ENCODE measurements around the gene SPAG16.
A peak's percentile ranks its signal among the peaks of the same experiment; 100 is the strongest.

Gene SPAG16

GRCh38 chr2:214255046-214255445 is 970.8 kb downstream of the SPAG16 start (continued):
- TF ChIP-seq PATZ1 (CRISPR knock-in tag; IDR thresholded peaks at IDR 0.05; ENCODE audit: borderline replicate concordance), result no peak

- TF ChIP-seq ISL1 (CRISPR knock-in tag; IDR thresholded peaks at IDR 0.05) (peak; percentile 64), BACH2 (CRISPR knock-in tag; IDR thresholded peaks at IDR 0.05; ENCODE audit: borderline replicate concordance) (no peak)
- no peak; the same call in 2 of the 3 replicates for ATAC-seq
These were observed 977.4 kb downstream of the SPAG16 start for GRCh38 chr2:214261683-214262082.

- TF ChIP-seq TCF4 (CRISPR knock-in tag; IDR thresholded peaks at IDR 0.05; ENCODE audit: borderline replicate concordance), result no peak
- TF ChIP-seq CSDC2 (CRISPR knock-in tag; IDR thresholded peaks at IDR 0.05), result no peak
- TF ChIP-seq ZC3H10 (CRISPR knock-in tag; IDR thresholded peaks at IDR 0.05), result no peak
- no peak for TF ChIP-seq ARNTL (CRISPR knock-in tag; IDR thresholded peaks at IDR 0.05; ENCODE audit: borderline replicate concordance, low read depth)
- TF ChIP-seq ISL1 (CRISPR knock-in tag; IDR thresholded peaks at IDR 0.05), result no peak
- TF ChIP-seq CREB5 (CRISPR knock-in tag; IDR thresholded peaks at IDR 0.05; ENCODE audit: low read depth), result no peak
- TF ChIP-seq TSHZ2 (CRISPR knock-in tag; IDR thresholded peaks at IDR 0.05), result no peak
- TF ChIP-seq TOX (CRISPR knock-in tag; IDR thresholded peaks at IDR 0.05; ENCODE audit: borderline replicate concordance), result no peak
- no peak for TF ChIP-seq OSR1 (CRISPR knock-in tag; IDR thresholded peaks at IDR 0.05)
- TF ChIP-seq ESRRG (CRISPR knock-in tag; IDR thresholded peaks at IDR 0.05), result no peak
- ATAC-seq, result no peak
These were observed 979.9 kb downstream of the SPAG16 start for GRCh38 chr2:214264171-214264570.

GRCh38 chr2:214265991-214266489 is 981.8 kb downstream of the SPAG16 start:
- TF ChIP-seq ESRRG (CRISPR knock-in tag; IDR thresholded peaks at IDR 0.05), result no peak
- no peak for TF ChIP-seq TOX (CRISPR knock-in tag; IDR thresholded peaks at IDR 0.05; ENCODE audit: borderline replicate concordance)
- no peak for TF ChIP-seq ZC3H10 (CRISPR knock-in tag; IDR thresholded peaks at IDR 0.05)
- TF ChIP-seq SNAI2 (CRISPR knock-in tag; IDR thresholded peaks at IDR 0.05), result no peak
- TF ChIP-seq CREB5 (CRISPR knock-in tag; IDR thresholded peaks at IDR 0.05; ENCODE audit: low read depth), result no peak
- TF ChIP-seq ZNF8 (CRISPR knock-in tag; IDR thresholded peaks at IDR 0.05), result no peak
- TF ChIP-seq TCF4 (CRISPR knock-in tag; IDR thresholded peaks at IDR 0.05; ENCODE audit: borderline replicate concordance), result no peak
- TF ChIP-seq POU6F1 (CRISPR knock-in tag; IDR thresholded peaks at IDR 0.05; ENCODE audit: borderline replicate concordance, low read depth), result no peak
- TF ChIP-seq ZNF565 (CRISPR knock-in tag; conservative IDR thresholded peaks at IDR 0.05; ENCODE audit: low read depth), result no peak
- no peak for TF ChIP-seq OSR1 (CRISPR knock-in tag; IDR thresholded peaks at IDR 0.05)
- ATAC-seq, result no peak

- no peak for ATAC-seq
- TF ChIP-seq ZNF8 (CRISPR knock-in tag; IDR thresholded peaks at IDR 0.05) (no peak), SNAI2 (CRISPR knock-in tag; IDR thresholded peaks at IDR 0.05) (no peak), PATZ1 (CRISPR knock-in tag; IDR thresholded peaks at IDR 0.05; ENCODE audit: borderline replicate concordance) (no peak), OSR1 (CRISPR knock-in tag; IDR thresholded peaks at IDR 0.05) (no peak), TSHZ2 (CRISPR knock-in tag; IDR thresholded peaks at IDR 0.05) (no peak), PPARA (CRISPR knock-in tag; IDR thresholded peaks at IDR 0.05; ENCODE audit: borderline replicate concordance) (no peak), CSDC2 (CRISPR knock-in tag; IDR thresholded peaks at IDR 0.05) (no peak), CREB5 (CRISPR knock-in tag; IDR thresholded peaks at IDR 0.05; ENCODE audit: low read depth) (no peak)
These were observed 993.6 kb downstream of the SPAG16 start for GRCh38 chr2:214277880-214278279.
